Stomach (tissue), 9 donors: ENCODE results near the gene BCL6B. TPM values are rescaled to one million over a fixed set of nuclear protein-coding genes. Genes with fewer than 3 reads are reported as not detected.

Experiments
- DNase-seq, 2 donors: peaks; one replicate each; pipeline versions ENCODE4 v3.0.0 to v3.0.0-alpha.2; 2013 to 2019
- H3K27ac ChIP-seq, 5 donors: fragments of 200-600 bp in 4 of 5; sonication (generic) in 4 of 5; one replicate each; pipeline ENCODE4 v1.5.1; 2013 to 2019; ENCODE audit warnings: mild to moderate bottlenecking in 1 of 5, moderate library complexity in 1 of 5
- H3K27me3 ChIP-seq, 3 donors: fragments of 200-600 bp; sonication (generic); one replicate each; pipeline ENCODE4 v1.5.1; 2017 to 2019; ENCODE audit warnings: mixed run types in 1 of 3
- H3K36me3 ChIP-seq, 4 donors: fragments of 200-600 bp; sonication (generic); 1 replicate in 3 of 4; 2 replicates in 1 of 4; pipeline ENCODE4 v1.5.1; 2016 to 2019
- H3K4me1 ChIP-seq, 4 donors: fragments of 200-600 bp; sonication (generic); one replicate each; pipeline ENCODE4 v1.5.1; 2016 to 2019
- H3K4me3 ChIP-seq, 4 donors: fragments of 200-600 bp; sonication (generic) in 3 of 4; one replicate each; pipeline ENCODE4 v1.5.1; 2016 to 2019; ENCODE audit warnings: mild to moderate bottlenecking in 1 of 4
- H3K9me3 ChIP-seq, 4 donors: fragments of 200-600 bp; sonication (generic); one replicate each; pipeline ENCODE4 v1.5.1; 2016 to 2019
- EP300 ChIP-seq: sonication (generic); formaldehyde crosslinking; IDR thresholded peaks from one replicate; pipeline ENCODE4 v1.6.1; 2017; ENCODE audit warnings: antibody characterized with exemption
- POLR2A ChIP-seq, 4 donors: fragments of 450-650 bp; IDR thresholded peaks; one replicate each; pipeline ENCODE4 v1.6.1; 2016; ENCODE audit warnings: antibody characterized with exemption in 4 of 4, control low read depth in 2 of 4, mild to moderate bottlenecking in 1 of 4, moderate library complexity in 1 of 4
- POLR2AphosphoS5 ChIP-seq, 3 donors: sonication (generic); formaldehyde crosslinking; IDR thresholded peaks; one replicate each; pipeline ENCODE4 v1.6.1; 2016; ENCODE audit warnings: antibody characterized with exemption in 3 of 3
- WGBS, 5 donors: extraction: QIAGEN DNeasy Blood & Tissue Kit in 3 of 5; methylation state at CpG; one replicate each; pipeline versions ENCODE4 v1.1.5 to v1.1.7; 2013 to 2018; 5-methylcytosine and 5-hydroxymethylcytosine counted together
- intact Hi-C: fragments of 100-400 bp; cut with DNase I; formaldehyde crosslinking; loops from one replicate; pipeline ENCODE4 v1.15.1; 2023; ENCODE audit warnings: low total_unique reads
- polyA plus RNA-seq, 3 donors: library from polyadenylated mRNA; stranded (reverse); fragments of 200-250 nt; gene quantifications; one replicate each; pipeline ENCODE4 v1.2.3, GENCODE V29; 2013
- small RNA-seq, 4 donors: library from RNA; depleted of rRNA; stranded (forward); fragments of <200 nt; gene quantifications; one replicate each; pipeline ENCODE3, GENCODE V24; 2016
- total RNA-seq, 5 donors: library from RNA; depleted of rRNA; stranded (reverse); fragments of >200 nt; gene quantifications; one replicate each; pipeline versions ENCODE4 v1.1.0 to v1.2.3, GENCODE V29; 2014 to 2016
- TF ChIP-seq, protein P1 (sequence below), 7 experiments: fragments of 450-650 bp in 4 of 7; fragments of 200-600 bp in 3 of 7; sonication (generic) in 3 of 7; IDR thresholded peaks; one replicate each; pipeline ENCODE4 v1.5.1; 2016 to 2019; ENCODE audit warnings: antibody characterized with exemption in 7 of 7, control low read depth in 2 of 7, mild to moderate bottlenecking in 1 of 7
- donor health status: healthy with polysubstance abuse.
- donor health status: Bipolar disorder and iron deficiency.
- donor health status: healthy.

Gene BCL6B
- total and polyA plus RNA-seq, 8 donors = 1.3 to 5.5 (median 3.6) TPM; not detected in 2

DNA sequence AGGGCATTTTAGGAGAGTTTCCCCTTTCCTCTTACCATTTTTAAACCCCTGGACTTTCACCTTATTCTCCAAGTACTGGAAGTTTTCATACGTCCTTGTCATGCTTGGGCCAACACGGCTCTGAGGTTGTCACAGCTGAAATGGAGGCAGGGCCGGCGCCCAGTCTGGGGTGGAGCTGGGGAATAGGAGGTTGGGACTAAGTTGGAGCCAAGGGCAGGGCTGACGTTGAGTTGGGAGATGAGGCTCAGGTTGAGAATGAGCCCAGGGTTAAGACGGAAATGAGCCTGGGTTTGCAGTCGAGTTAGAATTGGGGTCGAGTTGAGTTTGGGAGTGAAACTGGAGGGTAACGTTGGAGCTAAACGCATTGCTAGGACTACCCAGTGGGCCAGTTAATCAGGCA is 55.9 kb downstream of the BCL6B start:
- peaks cover 0 to 6% (median 0%) of the 10 kb centered on the region in 4 donors for H3K4me1 ChIP-seq
- intact Hi-C loops = no loop called here
- H3K9me3 ChIP-seq = no peaks in the 10 kb centered on the region
- WGBS, 5 donors = 73 to 87% (median 83%) methylated on average over 10 of the region's 10 CpGs
- DNase-seq = no peak
- TF ChIP-seq EP300 = no peak
- no peak for TF ChIP-seq POLR2AphosphoS5 (IDR thresholded peaks at IDR 0.05)
- TF ChIP-seq POLR2A (IDR thresholded peaks at IDR 0.05) = no peak
- TF ChIP-seq, protein P1, sequence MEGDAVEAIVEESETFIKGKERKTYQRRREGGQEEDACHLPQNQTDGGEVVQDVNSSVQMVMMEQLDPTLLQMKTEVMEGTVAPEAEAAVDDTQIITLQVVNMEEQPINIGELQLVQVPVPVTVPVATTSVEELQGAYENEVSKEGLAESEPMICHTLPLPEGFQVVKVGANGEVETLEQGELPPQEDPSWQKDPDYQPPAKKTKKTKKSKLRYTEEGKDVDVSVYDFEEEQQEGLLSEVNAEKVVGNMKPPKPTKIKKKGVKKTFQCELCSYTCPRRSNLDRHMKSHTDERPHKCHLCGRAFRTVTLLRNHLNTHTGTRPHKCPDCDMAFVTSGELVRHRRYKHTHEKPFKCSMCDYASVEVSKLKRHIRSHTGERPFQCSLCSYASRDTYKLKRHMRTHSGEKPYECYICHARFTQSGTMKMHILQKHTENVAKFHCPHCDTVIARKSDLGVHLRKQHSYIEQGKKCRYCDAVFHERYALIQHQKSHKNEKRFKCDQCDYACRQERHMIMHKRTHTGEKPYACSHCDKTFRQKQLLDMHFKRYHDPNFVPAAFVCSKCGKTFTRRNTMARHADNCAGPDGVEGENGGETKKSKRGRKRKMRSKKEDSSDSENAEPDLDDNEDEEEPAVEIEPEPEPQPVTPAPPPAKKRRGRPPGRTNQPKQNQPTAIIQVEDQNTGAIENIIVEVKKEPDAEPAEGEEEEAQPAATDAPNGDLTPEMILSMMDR (IDR thresholded peaks at IDR 0.05) = no peak
- no peak overlapping the region for H3K27ac ChIP-seq
- H3K4me3 ChIP-seq = no peak overlapping the region
- H3K36me3 ChIP-seq = no peaks in the 10 kb centered on the region
- H3K27me3 ChIP-seq = peaks cover 0 to 5% (median 0%) of the 10 kb centered on the region in 3 donors

Small RNAs within 50 kb of the gene (small RNA-seq; reads per million reads assigned to genes)
- 0 reads per million in 4 donors for gene AC120057.1

Other genes starting within 250 kb of the BCL6B start
- gene FBXO39, start 246.8 kb upstream of the BCL6B start, total RNA-seq = under 1 TPM in 1 of 5 donors, not detected in 4; 0.73 TPM
- gene FBXO39, start 246.8 kb upstream of the BCL6B start, polyA plus RNA-seq = 1 to 10 TPM in 1 of 3 donors, under 1 TPM in 1, not detected in 1; 0.25 to 1.3 TPM
- 1 to 10 TPM in 1 of 5 donors, under 1 TPM in 1, not detected in 3; 0.55 to 2.2 TPM for gene TEKT1, start 191.3 kb upstream of the BCL6B start, total RNA-seq
- gene TEKT1, start 191.3 kb upstream of the BCL6B start, polyA plus RNA-seq = not detected
- gene ALOX12, start 27.0 kb upstream of the BCL6B start, total RNA-seq = under 1 TPM in 1 of 5 donors, not detected in 4; 0.92 TPM
- 1 to 10 TPM in 1 of 3 donors, not detected in 2; 3.4 TPM for gene ALOX12, start 27.0 kb upstream of the BCL6B start, polyA plus RNA-seq
- 100 to 1,000 TPM in 2 of 5 donors, 10 to 100 TPM in 3; 12.3 to 173 (median 78.8) TPM for gene RNASEK, start 10.4 kb upstream of the BCL6B start, total RNA-seq
- gene RNASEK, start 10.4 kb upstream of the BCL6B start, polyA plus RNA-seq = 100 to 1,000 TPM; 243 to 390 (median 247) TPM
- gene SLC16A13, start 13.0 kb downstream of the BCL6B start, total RNA-seq = 1 to 10 TPM in 1 of 5 donors, not detected in 4; 2.9 TPM
- 1 to 10 TPM in 1 of 3 donors, under 1 TPM in 1, not detected in 1; 0.56 to 1.4 TPM for gene SLC16A13, start 13.0 kb downstream of the BCL6B start, polyA plus RNA-seq
- not detected for gene SLC16A11, start 21.0 kb downstream of the BCL6B start, total RNA-seq
- 1 to 10 TPM in 2 of 3 donors, under 1 TPM in 1; 0.68 to 3.7 (median 2.3) TPM for gene SLC16A11, start 21.0 kb downstream of the BCL6B start, polyA plus RNA-seq
- gene CLEC10A, start 57.2 kb downstream of the BCL6B start, total RNA-seq = 1 to 10 TPM in 2 of 5 donors, not detected in 3; 1.2 to 4.8 TPM
- gene CLEC10A, start 57.2 kb downstream of the BCL6B start, polyA plus RNA-seq = 1 to 10 TPM in 2 of 3 donors, under 1 TPM in 1; 0.75 to 6.6 (median 2.2) TPM
- gene ASGR2, start 91.8 kb downstream of the BCL6B start, total RNA-seq = 1 to 10 TPM in 2 of 5 donors, not detected in 3; 1.4 to 2.2 TPM
- under 1 TPM in 1 of 3 donors, not detected in 2; 0.73 TPM for gene ASGR2, start 91.8 kb downstream of the BCL6B start, polyA plus RNA-seq
- gene ASGR1, start 156.3 kb downstream of the BCL6B start, total RNA-seq = under 1 TPM in 2 of 5 donors, not detected in 3; 0.87 to 0.92 TPM
- gene ASGR1, start 156.3 kb downstream of the BCL6B start, polyA plus RNA-seq = 1 to 10 TPM; 1.9 to 6.0 (median 2.5) TPM
- gene DLG4, start 196.8 kb downstream of the BCL6B start, total RNA-seq = 10 to 100 TPM in 3 of 5 donors, 1 to 10 TPM in 2; 3.2 to 26.3 (median 10.6) TPM
- 10 to 100 TPM in 1 of 3 donors, 1 to 10 TPM in 2; 5.8 to 11.5 (median 7.0) TPM for gene DLG4, start 196.8 kb downstream of the BCL6B start, polyA plus RNA-seq
- 1,000 to 10,000 TPM in 3 of 5 donors, 100 to 1,000 TPM in 2; 348 to 3,058 (median 1,195) TPM for gene ACADVL, start 196.9 kb downstream of the BCL6B start, total RNA-seq
- gene ACADVL, start 196.9 kb downstream of the BCL6B start, polyA plus RNA-seq = 100 to 1,000 TPM; 651 to 783 (median 654) TPM
- 100 to 1,000 TPM in 1 of 5 donors, 10 to 100 TPM in 4; 16.9 to 114 (median 19.7) TPM for gene DVL2, start 211.5 kb downstream of the BCL6B start, total RNA-seq
- gene DVL2, start 211.5 kb downstream of the BCL6B start, polyA plus RNA-seq = 10 to 100 TPM; 12.1 to 14.5 (median 14.5) TPM
- 10 to 100 TPM in 3 of 5 donors, 1 to 10 TPM in 2; 5.2 to 26.2 (median 14.0) TPM for gene PHF23, start 216.4 kb downstream of the BCL6B start, total RNA-seq
- 10 to 100 TPM; 21.3 to 27.2 (median 21.5) TPM for gene PHF23, start 216.4 kb downstream of the BCL6B start, polyA plus RNA-seq
- gene GABARAP, start 219.4 kb downstream of the BCL6B start, total RNA-seq = 100 to 1,000 TPM; 111 to 419 (median 206) TPM
- gene GABARAP, start 219.4 kb downstream of the BCL6B start, polyA plus RNA-seq = 1,000 to 10,000 TPM in 1 of 3 donors, 100 to 1,000 TPM in 2; 773 to 1,252 (median 934) TPM
- gene CTDNEP1, start 228.7 kb downstream of the BCL6B start, total RNA-seq = 10 to 100 TPM; 23.9 to 82.8 (median 54.0) TPM
- gene CTDNEP1, start 228.7 kb downstream of the BCL6B start, polyA plus RNA-seq = 10 to 100 TPM; 71.8 to 85.1 (median 75.9) TPM
- gene ELP5, start 229.2 kb downstream of the BCL6B start, total RNA-seq = 10 to 100 TPM in 3 of 5 donors, 1 to 10 TPM in 1, not detected in 1; 8.4 to 19.5 (median 13.6) TPM
- gene ELP5, start 229.2 kb downstream of the BCL6B start, polyA plus RNA-seq = 10 to 100 TPM; 24.4 to 45.2 (median 28.5) TPM
- gene CLDN7, start 239.4 kb downstream of the BCL6B start, total RNA-seq = 100 to 1,000 TPM in 1 of 5 donors, 10 to 100 TPM in 2, 1 to 10 TPM in 2; 1.8 to 829 (median 17.4) TPM
- gene CLDN7, start 239.4 kb downstream of the BCL6B start, polyA plus RNA-seq = 100 to 1,000 TPM in 1 of 3 donors, 1 to 10 TPM in 2; 3.1 to 114 (median 9.9) TPM